Measurements from ENCODE around the gene APBA3. TPM values are rescaled to one million over a fixed set of nuclear protein-coding genes. Genes with fewer than 3 reads are reported as not detected.

The APBA3 gene
- total RNA-seq, 2 donors from 2014 or later = 27.5 to 42.2 TPM

DNA sequence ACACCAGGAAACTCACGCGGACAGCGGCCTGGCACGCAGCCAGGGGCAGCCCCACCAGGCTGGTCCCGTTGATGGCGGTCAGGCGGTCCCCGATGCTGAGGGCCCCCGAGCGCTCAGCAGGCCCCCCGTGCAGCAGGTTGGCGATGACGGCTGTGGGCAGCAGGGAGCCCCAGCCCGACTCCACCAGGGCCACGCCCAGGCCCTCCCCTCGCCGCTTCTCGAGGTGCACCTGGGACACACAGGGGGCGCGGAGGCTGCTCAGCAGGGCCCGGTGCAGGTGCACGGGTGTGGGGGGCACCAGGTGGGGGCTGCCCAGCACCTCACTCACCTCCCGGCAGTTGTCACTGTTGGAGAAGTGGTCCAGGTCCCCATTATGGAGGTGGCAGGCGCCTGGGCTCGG is 9.0 kb downstream of the APBA3 start:
- Histone ChIP-seq H3K4me3 (ENCODE audit: low read length) (no peak overlapping the region), H3K27ac (ENCODE audit: low read depth, low read length) (no peak overlapping the region), H3K4me1 (ENCODE audit: control insufficient read depth, insufficient read depth, low read length) (no peaks in the 10 kb centered on the region), H3K36me3 (ENCODE audit: control insufficient read depth, insufficient read depth, low read length) (no peaks in the 10 kb centered on the region), H3K9me3 (ENCODE audit: control insufficient read depth, low read length) (no peaks in the 10 kb centered on the region), H3K27me3 (ENCODE audit: control insufficient read depth, insufficient read depth, low read length, poor library complexity, severe bottlenecking) (no peaks in the 10 kb centered on the region), H3K9ac (ENCODE audit: extremely low read depth, low read length, poor library complexity, severe bottlenecking) (no peak overlapping the region)
- Mint-ChIP-seq H3K27ac (no peak overlapping the region), H3K9me3 (no peaks in the 10 kb centered on the region), H3K4me3 (no peak overlapping the region), H3K36me3 (ENCODE audit: low read depth) (peaks cover 35% of the 10 kb centered on the region), H3K4me1 (no peaks in the 10 kb centered on the region), H3K27me3 (ENCODE audit: insufficient read depth) (no peaks in the 10 kb centered on the region)
- TF ChIP-seq CTCF (conservative IDR thresholded peaks at IDR 0.05) = no peak
- DNase-seq = no peak
- 96 to 97% methylated on average over 15 to 25 of the region's 25 CpGs for WGBS, 2 experiments (ENCODE audit: insufficient coverage in 1 of 2, insufficient read length in 1 of 2)

- Mint-ChIP-seq H3K27me3 (ENCODE audit: insufficient read depth) (no peaks in the 10 kb centered on the region), H3K9me3 (no peaks in the 10 kb centered on the region), H3K36me3 (ENCODE audit: low read depth) (peaks cover 32% of the 10 kb centered on the region), H3K4me1 (no peaks in the 10 kb centered on the region), H3K4me3 (no peak overlapping the region), H3K27ac (no peak overlapping the region)
- Histone ChIP-seq H3K36me3 (ENCODE audit: control insufficient read depth, insufficient read depth, low read length) (no peaks in the 10 kb centered on the region), H3K4me1 (ENCODE audit: control insufficient read depth, insufficient read depth, low read length) (no peaks in the 10 kb centered on the region), H3K27me3 (ENCODE audit: control insufficient read depth, insufficient read depth, low read length, poor library complexity, severe bottlenecking) (no peaks in the 10 kb centered on the region), H3K9ac (ENCODE audit: extremely low read depth, low read length, poor library complexity, severe bottlenecking) (no peak overlapping the region), H3K27ac (ENCODE audit: low read depth, low read length) (no peak overlapping the region), H3K4me3 (ENCODE audit: low read length) (no peak overlapping the region), H3K9me3 (ENCODE audit: control insufficient read depth, low read length) (no peaks in the 10 kb centered on the region)
- DNase-seq = no peak
- no peak for TF ChIP-seq CTCF (conservative IDR thresholded peaks at IDR 0.05)
- 96 to 100% methylated on average over 6 to 30 of the region's 30 CpGs for WGBS, 2 experiments (ENCODE audit: insufficient coverage in 1 of 2, insufficient read length in 1 of 2)
Observed at GRCh38 chr19:3751236-3751635, 10.3 kb downstream of the APBA3 start.

DNA sequence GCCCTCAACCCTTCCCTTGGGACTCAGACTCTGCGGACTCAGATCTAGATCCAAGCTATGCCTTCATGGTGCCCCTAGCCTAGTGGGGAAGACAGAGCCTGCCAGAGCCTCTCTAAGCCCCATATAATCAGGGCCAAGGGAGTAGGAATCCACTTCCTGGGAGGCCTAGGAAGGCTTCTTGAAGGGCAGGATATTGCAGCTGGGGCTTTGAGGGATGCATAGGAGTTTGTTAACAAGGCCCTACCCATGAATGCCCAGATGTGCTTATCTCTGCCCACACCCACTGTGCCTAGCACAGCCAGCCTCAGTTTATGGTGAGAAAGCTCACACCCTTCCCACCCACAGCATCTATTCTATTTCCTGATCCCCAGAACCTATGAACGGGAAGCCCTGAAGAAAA is 11.3 kb downstream of the APBA3 start:
- no peak overlapping the region for H3K4me3 Mint-ChIP-seq
- no peaks in the 10 kb centered on the region for H3K4me1 Mint-ChIP-seq

More for the DNA sequence above, 11.3 kb downstream of the APBA3 start:
- Histone ChIP-seq H3K9ac (ENCODE audit: extremely low read depth, low read length, poor library complexity, severe bottlenecking) (no peak overlapping the region), H3K4me1 (ENCODE audit: control insufficient read depth, insufficient read depth, low read length) (no peaks in the 10 kb centered on the region), H3K27ac (ENCODE audit: low read depth, low read length) (no peak overlapping the region), H3K36me3 (ENCODE audit: control insufficient read depth, insufficient read depth, low read length) (no peaks in the 10 kb centered on the region), H3K27me3 (ENCODE audit: control insufficient read depth, insufficient read depth, low read length, poor library complexity, severe bottlenecking) (no peaks in the 10 kb centered on the region), H3K4me3 (ENCODE audit: low read length) (no peak overlapping the region), H3K9me3 (ENCODE audit: control insufficient read depth, low read length) (no peaks in the 10 kb centered on the region)
- TF ChIP-seq CTCF (conservative IDR thresholded peaks at IDR 0.05) = no peak
- Mint-ChIP-seq H3K9me3 (no peaks in the 10 kb centered on the region), H3K36me3 (ENCODE audit: low read depth) (peaks cover 28% of the 10 kb centered on the region), H3K27me3 (ENCODE audit: insufficient read depth) (no peaks in the 10 kb centered on the region), H3K27ac (no peak overlapping the region)
- no peak for DNase-seq
- WGBS, 2 experiments (ENCODE audit: insufficient coverage in 1 of 2, insufficient read length in 1 of 2) = 93% methylated on average over 2 of the region's 2 CpGs; no CpG with 5 or more reads in 1 of the 2 experiments
